GM18519 (cell line): ENCODE results near the gene ARID1B.

Experiments used
- ATAC-seq: cut with Tn5 transposase; IDR thresholded peaks from one replicate; pipeline ENCODE4 v1.9.1; 2021; ENCODE audit warnings: mild to moderate bottlenecking, moderate library complexity; ENCODE audit not compliant: unreplicated experiment, low FRiP score

ARID1B gene

DNA sequence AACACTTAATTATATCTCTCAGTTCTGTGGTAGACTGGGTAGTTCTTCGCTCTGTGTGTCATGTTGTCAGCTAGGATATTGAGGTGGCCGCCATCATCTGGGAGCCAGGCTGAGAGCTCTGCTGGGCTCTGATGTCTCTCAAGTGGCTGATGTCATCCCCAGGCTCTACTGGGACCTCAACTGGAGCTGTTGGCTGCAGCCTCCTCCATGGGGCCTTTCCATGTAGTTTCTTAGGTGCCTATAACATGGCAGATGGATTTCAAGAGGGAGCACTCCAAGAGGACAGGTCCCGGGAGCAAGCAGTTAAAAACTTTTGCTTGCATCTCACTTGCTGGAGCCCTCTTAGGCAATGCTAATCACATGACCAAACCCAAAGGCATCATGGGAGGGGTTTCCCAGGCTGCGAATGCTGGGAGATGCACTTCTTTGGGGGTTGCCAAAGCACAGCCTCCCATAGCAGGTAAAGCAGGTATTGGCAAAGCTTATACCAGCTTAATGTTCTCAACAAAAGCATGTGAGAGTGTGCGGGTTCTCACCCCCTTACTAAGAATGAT, 416.3 kb downstream of the ARID1B start:
- ATAC-seq, result no peak

DNA sequence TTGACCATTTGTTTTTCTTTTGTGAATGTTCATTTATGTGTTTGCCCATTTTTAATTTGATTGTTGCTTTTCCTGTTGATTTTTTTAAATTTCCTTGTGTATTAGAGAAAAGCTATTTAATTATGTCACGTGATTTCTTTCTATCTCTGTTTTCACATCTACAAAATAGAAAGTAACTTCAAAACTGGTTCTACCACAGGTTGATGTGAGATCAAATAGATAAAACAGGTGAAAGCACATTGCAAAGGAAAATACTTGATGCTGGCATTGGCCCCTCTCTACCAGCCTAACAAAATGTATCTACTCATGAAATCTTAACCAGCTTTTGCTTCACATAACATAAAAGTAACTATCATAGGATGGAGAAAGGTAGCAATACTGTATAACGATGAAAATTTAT, 416.9 kb downstream of the ARID1B start:
- ATAC-seq, result no peak

- ATAC-seq, result no peak
These were observed 417.5 kb downstream of the ARID1B start for GRCh38 chr6:157194643-157195042.

- no peak for ATAC-seq
These were observed 419.2 kb downstream of the ARID1B start for GRCh38 chr6:157196391-157196790.

- ATAC-seq, result no peak
These were observed 421.5 kb downstream of the ARID1B start for GRCh38 chr6:157198425-157199279.

- no peak for ATAC-seq
These were observed 422.9 kb downstream of the ARID1B start for GRCh38 chr6:157200117-157200516.

DNA sequence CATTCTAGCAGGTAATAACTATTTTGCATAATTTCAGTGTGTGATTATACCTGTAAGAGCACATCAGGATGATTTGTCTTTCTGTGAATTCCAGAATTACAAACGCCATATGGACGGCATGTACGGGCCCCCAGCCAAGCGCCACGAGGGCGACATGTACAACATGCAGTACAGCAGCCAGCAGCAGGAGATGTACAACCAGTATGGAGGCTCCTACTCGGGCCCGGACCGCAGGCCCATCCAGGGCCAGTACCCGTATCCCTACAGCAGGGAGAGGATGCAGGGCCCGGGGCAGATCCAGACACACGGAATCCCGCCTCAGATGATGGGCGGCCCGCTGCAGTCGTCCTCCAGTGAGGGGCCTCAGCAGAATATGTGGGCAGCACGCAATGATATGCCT, 423.4 kb downstream of the ARID1B start:
- no peak for ATAC-seq

DNA sequence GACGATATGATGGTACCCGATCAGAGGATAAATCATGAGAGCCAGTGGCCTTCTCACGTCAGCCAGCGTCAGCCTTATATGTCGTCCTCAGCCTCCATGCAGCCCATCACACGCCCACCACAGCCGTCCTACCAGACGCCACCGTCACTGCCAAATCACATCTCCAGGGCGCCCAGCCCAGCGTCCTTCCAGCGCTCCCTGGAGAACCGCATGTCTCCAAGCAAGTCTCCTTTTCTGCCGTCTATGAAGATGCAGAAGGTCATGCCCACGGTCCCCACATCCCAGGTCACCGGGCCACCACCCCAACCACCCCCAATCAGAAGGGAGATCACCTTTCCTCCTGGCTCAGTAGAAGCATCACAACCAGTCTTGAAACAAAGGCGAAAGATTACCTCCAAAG, 423.9 kb downstream of the ARID1B start:
- ATAC-seq, result no peak

- no peak for ATAC-seq
These were observed 426.1 kb downstream of the ARID1B start for GRCh38 chr6:157203312-157203744.

DNA sequence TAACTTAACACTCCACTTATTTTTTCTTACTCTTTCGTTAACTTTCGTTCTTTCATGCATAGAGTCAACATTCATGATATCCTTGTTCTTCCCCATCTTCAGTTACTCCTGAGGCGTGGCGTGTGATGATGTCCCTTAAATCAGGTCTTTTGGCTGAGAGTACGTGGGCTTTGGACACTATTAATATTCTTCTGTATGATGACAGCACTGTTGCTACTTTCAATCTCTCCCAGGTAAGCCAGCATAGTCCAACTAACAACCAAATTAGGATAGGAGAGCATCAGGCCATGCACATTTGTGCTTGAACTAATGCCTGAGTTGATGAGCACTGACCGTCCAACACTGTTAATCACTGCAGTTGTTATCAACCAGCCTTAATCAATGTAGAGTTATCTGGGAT, 426.6 kb downstream of the ARID1B start:
- ATAC-seq, result no peak

GRCh38 chr6:157205473-157206358, 428.5 kb downstream of the ARID1B start:
- ATAC-seq, result no peak

DNA sequence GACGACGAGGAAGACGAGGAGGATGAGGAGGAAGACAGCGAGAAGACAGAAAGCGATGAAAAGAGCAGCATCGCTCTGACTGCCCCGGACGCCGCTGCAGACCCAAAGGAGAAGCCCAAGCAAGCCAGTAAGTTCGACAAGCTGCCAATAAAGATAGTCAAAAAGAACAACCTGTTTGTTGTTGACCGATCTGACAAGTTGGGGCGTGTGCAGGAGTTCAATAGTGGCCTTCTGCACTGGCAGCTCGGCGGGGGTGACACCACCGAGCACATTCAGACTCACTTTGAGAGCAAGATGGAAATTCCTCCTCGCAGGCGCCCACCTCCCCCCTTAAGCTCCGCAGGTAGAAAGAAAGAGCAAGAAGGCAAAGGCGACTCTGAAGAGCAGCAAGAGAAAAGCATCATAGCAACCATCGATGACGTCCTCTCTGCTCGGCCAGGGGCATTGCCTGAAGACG, 429.2 kb downstream of the ARID1B start:
- ATAC-seq, result no peak

- ATAC-seq, result no peak
These were observed 430.4 kb downstream of the ARID1B start for GRCh38 chr6:157207521-157208076.

GRCh38 chr6:157209865-157210530, 432.8 kb downstream of the ARID1B start:
- ATAC-seq, result no peak

GRCh38 chr6:157210954-157211353, 433.8 kb downstream of the ARID1B start:
- no peak for ATAC-seq

DNA sequence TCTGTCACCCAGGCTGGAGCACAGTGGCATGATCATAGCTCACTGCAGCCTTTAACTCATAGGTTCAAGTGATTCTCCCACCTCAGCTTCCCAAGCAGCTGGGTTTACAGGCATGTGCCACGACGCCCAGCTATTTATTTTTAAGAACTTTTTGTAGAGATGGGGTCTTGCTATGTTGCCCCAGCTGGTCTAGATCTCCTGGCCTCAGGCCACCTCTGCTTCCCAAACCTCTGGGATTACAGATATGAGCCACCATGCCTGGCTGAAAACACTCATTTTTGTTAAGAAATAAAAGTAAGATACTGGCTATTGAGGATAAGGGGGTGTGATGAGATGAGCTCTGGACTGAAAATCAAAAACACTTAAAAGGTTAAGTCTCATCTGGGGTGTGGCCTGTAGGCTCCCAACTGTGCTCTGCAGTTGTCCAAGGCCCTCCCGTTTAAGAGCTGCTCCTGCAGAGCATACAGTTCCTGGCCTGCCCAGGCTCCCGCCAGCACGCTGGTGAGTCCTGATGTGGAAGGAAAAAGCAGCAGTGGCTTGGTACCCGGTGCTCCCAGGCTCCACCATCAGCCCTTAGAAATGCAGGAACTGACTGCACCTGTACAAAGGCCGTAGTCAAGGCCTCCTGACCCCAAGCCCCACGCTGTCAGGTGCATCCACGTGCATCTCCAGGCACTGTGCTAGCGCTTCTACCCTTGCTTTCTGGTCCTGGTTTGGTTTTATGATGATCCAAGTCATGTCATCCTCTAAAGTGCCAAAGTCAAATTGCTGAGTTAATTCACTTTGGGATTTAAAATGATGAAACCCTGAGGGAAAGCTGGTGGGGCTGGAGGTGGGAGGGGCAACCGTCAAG, 434.7 kb downstream of the ARID1B start:
- ATAC-seq, result no peak

- ATAC-seq, result no peak
These were observed 436.2 kb downstream of the ARID1B start for GRCh38 chr6:157213426-157213825.

DNA sequence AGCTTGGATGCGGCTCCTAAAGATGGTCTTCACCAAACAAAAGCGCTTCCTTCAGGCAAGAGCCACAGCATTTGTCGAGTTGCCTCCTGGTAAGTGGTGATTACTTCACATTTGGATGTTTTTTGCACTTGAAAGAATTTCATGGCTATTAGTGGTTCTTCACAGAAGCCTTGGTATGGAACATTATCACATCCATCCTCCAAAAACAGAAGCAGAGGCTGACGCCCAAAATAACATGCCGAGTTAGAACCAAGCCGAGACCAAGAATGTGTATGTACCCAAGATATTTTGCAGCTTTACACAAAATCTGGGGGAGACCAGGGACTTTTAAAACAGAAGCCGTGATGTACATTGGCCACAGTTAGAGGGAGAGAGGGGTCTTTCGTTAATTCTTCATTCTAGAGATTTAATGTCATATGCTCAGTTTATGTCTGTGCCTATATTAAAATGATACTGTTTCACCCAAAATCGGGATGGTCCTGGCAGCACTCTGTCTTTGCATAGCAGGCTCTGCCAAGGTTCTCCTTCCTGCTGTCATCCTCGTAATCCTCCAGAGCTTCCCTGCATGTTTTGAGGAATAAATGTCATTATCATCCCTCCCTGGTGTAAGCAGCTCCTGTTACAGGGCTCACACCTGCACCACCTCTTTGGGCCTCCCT, 436.9 kb downstream of the ARID1B start:
- ATAC-seq, result no peak

DNA sequence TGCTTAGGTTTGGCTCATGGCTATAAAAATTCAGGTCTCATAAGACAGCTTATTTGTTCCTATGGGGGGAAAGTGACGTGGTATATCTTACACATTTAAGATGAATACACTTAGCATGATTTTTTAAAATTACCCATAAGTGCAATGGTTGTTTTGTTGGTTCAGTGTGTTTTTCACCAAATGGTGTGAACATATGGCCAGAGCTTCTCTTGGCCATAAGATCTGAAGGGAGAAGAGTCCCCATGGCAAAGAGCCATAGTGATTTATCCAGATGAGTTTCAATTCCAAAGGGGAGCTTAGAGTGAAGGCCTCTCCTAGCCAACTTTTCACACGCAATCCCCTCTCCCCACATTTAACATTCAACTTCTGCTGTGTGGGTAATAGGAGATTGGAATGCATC, 438.5 kb downstream of the ARID1B start:
- no peak for ATAC-seq
